ENCODE measurements around the gene COMMD1.
"Not testable (repeated sequence)": the region's sequence is repeated elsewhere in the genome, so short reads cannot be mapped to it uniquely, and the experiment has no call there.

Gene COMMD1

GRCh38 chr2:61966087-61966727 is 60.7 kb downstream of the COMMD1 start:
- FAIRE-seq: no peak

- FAIRE-seq: no peak
These were observed 61.8 kb downstream of the COMMD1 start for GRCh38 chr2:61967262-61967661.

GRCh38 chr2:61969376-61969775 is 63.9 kb downstream of the COMMD1 start:
- FAIRE-seq: no peak

- FAIRE-seq: no peak
These were observed 65.5 kb downstream of the COMMD1 start for GRCh38 chr2:61970807-61971556.

GRCh38 chr2:61978522-61978921 is 73.0 kb downstream of the COMMD1 start:
- no peak for FAIRE-seq

- no peak for FAIRE-seq
These were observed 75.3 kb downstream of the COMMD1 start for GRCh38 chr2:61980758-61981157.

GRCh38 chr2:61984682-61985081 is 79.2 kb downstream of the COMMD1 start:
- FAIRE-seq: no peak

GRCh38 chr2:61988462-61989366 is 83.2 kb downstream of the COMMD1 start:
- no peak for FAIRE-seq

GRCh38 chr2:61993422-61994024 is 88.0 kb downstream of the COMMD1 start:
- no peak for FAIRE-seq

- FAIRE-seq: no peak
These were observed 89.1 kb downstream of the COMMD1 start for GRCh38 chr2:61994531-61994930.

- FAIRE-seq: no peak
These were observed 89.6 kb downstream of the COMMD1 start for GRCh38 chr2:61995065-61995464.

GRCh38 chr2:61995515-61995914 is 90.0 kb downstream of the COMMD1 start:
- FAIRE-seq: no peak

- FAIRE-seq: no peak
These were observed 93.0 kb downstream of the COMMD1 start for GRCh38 chr2:61998426-61998825.

GRCh38 chr2:62000538-62000937 is 95.1 kb downstream of the COMMD1 start:
- FAIRE-seq: no peak

GRCh38 chr2:62001431-62001830 is 96.0 kb downstream of the COMMD1 start:
- no peak for FAIRE-seq

GRCh38 chr2:62004428-62004827 is 99.0 kb downstream of the COMMD1 start:
- not testable (repeated sequence) for FAIRE-seq

- FAIRE-seq: no peak
These were observed 102.1 kb downstream of the COMMD1 start for GRCh38 chr2:62007555-62007954.

GRCh38 chr2:62010632-62011256 is 105.3 kb downstream of the COMMD1 start:
- no peak for FAIRE-seq

GRCh38 chr2:62013641-62014040 is 108.2 kb downstream of the COMMD1 start:
- FAIRE-seq: no peak

GRCh38 chr2:62014102-62014501 is 108.6 kb downstream of the COMMD1 start:
- no peak for FAIRE-seq

GRCh38 chr2:62016957-62017356 is 111.5 kb downstream of the COMMD1 start:
- no peak for FAIRE-seq

GRCh38 chr2:62029910-62030309 is 124.4 kb downstream of the COMMD1 start:
- no peak for FAIRE-seq

- no peak for FAIRE-seq
These were observed 125.4 kb downstream of the COMMD1 start for GRCh38 chr2:62030902-62031301.
